Activated T-helper 9 cell treated with anti-CD3 and anti-CD28 coated beads, Interleukin-2, amount 50 U/mL, for 16 hours (primary cell): ENCODE data around the gene PRKCA.
"Not testable (repeated sequence)": the region's sequence is repeated elsewhere in the genome, so short reads cannot be mapped to it uniquely, and the experiment has no call there.

ENCODE experiments used
- DNase-seq: peaks from one replicate; pipeline ENCODE4 v3.0.0-alpha.2; 2020; ENCODE audit warnings: low read depth

PRKCA gene

DNA sequence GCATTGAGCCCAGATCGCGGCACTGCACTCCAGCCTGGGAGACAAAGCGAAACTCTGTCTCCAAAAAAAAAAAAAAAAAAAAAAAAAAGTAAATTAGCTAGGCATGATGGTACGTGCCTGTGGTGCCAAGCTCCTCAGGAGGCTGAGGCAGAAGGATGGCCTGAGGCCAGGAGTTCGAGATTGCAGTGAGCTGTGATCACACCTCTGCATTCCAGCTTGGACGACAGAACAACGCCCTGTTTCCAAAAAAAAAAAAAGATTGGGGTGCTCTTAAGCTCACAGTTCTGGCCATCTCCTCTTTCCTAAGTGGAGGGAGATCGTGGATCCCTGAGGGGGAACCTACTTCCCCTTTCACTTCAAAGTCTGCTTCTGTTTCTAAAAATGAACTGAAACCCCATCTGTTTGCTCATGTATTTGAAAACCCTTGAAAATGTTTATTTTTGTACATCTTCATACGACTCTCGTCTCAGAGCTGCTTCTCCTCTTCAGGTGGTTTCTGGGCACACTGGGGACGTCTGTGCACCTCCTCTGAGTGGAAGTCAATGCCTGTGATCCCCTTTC is 138.8 kb downstream of the PRKCA start:
- DNase-seq = no peak

GRCh38 chr17:66443166-66443565 is 140.8 kb downstream of the PRKCA start:
- no peak for DNase-seq

GRCh38 chr17:66443606-66444005 is 141.2 kb downstream of the PRKCA start:
- DNase-seq = no peak

- DNase-seq = no peak
Measured at GRCh38 chr17:66444031-66444430, 141.6 kb downstream of the PRKCA start.

GRCh38 chr17:66445229-66445628 is 142.8 kb downstream of the PRKCA start:
- no peak for DNase-seq

GRCh38 chr17:66446419-66446818 is 144.0 kb downstream of the PRKCA start:
- no peak for DNase-seq

DNA sequence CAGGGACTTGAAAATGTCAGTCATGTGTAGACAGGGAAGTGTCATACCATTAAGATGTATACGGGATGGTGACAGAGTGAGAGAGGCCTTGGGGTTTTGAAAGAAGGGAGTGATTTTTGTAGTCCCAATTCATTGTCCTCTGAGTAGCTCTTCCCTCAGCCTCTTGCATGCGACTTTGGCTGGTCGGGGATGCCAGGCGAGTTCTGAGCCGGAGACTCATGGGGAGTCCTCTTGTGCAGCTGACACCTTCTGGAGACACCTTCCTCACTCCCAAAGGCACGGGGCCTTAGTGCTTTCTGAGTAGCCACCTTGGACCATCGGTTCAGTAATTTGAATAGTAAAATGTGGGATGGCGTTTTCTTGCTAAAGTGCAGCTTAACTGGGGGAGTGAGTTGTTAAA is 144.7 kb downstream of the PRKCA start:
- DNase-seq = no peak

- no peak for DNase-seq
Measured at GRCh38 chr17:66448026-66448639, 145.7 kb downstream of the PRKCA start.

GRCh38 chr17:66449418-66449977 is 147.1 kb downstream of the PRKCA start:
- no peak for DNase-seq

- no peak for DNase-seq
Measured at GRCh38 chr17:66450008-66450851, 147.8 kb downstream of the PRKCA start.

- no peak for DNase-seq
Measured at GRCh38 chr17:66450852-66451158, 148.4 kb downstream of the PRKCA start.

- no peak for DNase-seq
Measured at GRCh38 chr17:66451188-66452149, 149.1 kb downstream of the PRKCA start.

DNA sequence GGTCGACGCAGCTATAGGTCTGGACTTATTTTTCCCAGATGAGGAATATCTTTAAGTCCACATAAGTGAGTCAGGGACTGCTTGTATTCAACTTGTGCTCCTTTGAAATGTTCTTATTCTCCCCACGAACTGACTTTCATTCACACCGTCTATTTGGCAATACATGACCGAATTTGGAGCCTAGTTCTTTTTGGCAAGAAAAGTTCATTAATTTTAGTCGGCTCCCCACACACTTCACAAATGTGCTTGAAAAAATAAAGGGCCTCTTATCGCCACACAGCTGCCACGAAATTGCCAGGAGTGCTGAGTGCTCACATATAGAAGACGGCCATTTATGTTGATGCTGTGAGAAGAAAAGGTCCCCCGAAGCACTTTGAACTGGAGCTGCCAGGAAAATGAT is 152.6 kb downstream of the PRKCA start:
- no peak for DNase-seq

DNA sequence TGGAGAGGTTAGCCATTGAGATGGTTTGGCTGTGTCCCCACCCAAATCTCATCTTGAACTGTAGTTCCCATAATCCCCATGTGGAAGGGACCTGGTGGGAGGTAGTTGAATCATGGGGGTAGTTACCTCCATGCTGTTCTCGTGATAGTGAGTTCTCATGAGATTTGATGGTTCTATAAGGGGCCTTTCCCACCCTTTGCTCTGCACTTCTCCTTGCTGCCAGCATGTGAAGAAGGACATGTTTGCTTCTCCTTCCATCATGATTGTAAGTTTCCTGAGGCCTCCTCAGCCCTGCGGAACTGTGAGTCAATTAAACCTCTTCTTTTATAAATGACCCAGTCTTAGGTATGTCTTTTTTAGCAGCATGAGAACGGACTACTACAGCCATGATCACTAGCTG is 155.1 kb downstream of the PRKCA start:
- not testable (repeated sequence) for DNase-seq

DNA sequence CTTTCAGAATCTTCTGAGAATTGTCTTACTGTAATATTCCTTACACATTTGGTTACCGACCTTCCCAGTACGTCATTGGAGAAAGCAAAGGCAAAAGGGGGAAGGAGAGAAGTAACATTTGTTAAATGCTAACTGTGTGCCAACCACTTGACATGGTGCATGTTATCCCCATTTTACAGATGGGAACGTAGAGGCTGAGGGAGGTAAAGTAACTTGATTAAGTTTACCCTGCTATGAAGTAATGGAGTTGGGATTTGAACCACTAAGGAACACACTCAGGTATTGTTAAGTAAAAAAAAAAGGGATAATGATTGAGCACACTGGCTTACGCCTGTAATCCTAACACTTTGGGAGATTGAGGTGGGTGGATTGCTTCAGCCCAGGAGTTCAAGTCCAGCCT is 156.4 kb downstream of the PRKCA start:
- no peak for DNase-seq

GRCh38 chr17:66459811-66460270 is 157.4 kb downstream of the PRKCA start:
- no peak for DNase-seq

GRCh38 chr17:66460558-66460957 is 158.1 kb downstream of the PRKCA start:
- no peak for DNase-seq

DNA sequence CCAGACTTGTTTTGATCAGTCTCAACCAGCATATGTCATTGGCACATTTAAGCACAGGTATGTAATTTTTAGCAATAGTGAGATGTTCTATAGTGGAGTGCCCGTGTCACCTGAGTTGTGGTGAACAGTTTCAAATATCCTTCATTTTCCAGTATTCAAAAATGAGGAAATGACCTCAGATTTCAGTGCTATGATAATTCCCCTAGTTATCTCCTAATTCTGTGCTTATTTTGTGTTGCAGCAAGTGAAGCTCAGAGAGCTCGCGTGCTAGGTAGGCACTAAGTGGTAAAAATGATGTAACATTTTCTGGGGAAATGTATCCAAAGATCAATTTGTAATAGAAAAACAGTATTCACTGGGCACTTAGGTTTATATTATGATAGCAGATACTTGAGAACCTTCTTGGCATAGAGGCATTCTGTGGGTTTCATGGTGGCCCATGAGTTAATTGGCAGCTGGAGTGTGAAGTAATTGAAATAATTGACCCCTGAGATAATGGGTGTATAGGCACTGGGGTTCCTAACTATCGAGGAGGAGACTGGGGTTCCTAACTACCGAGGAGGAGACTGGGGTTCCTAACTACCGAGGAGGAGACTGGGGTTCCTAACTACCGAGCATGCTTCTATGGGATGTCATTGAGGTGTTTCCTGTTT is 159.1 kb downstream of the PRKCA start:
- DNase-seq = no peak

DNA sequence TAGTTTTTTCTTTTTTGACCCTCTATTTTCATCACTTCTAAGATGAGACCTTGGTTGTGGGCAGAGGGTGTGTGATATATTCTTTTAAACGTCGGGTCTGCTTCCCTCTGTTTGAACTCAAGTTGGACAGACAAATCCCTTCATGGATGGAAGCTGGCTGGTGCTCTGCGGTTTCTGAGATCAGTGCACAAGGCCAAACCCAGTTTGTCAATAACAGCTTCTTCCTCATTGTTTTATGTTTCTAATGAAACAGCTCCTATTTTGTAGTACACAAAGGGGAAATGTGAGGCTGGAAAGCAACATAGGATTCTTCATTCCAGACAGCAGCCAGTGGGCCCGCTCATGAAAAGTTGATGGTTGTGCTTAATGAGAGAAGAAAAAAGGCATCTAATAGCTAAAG is 159.6 kb downstream of the PRKCA start:
- no peak for DNase-seq

DNA sequence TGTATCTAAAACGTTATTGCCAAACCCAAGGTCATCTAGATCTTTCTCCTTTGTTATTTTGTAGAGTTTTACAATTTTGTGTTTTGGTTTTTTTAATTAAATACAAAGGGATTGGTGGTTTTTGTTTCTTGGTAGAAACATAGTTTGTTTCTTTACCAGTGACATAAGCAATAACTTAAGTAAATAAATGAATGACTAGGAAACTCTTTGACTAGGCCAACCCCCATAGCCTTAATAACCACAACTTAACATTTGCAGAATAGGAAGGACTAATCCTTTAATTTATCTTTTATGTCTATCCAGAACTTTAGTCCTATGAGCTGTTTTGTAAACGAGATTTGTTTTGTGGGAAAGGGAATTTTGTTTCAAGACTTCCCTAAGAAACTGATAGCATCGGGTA is 162.5 kb downstream of the PRKCA start:
- DNase-seq = no peak

DNA sequence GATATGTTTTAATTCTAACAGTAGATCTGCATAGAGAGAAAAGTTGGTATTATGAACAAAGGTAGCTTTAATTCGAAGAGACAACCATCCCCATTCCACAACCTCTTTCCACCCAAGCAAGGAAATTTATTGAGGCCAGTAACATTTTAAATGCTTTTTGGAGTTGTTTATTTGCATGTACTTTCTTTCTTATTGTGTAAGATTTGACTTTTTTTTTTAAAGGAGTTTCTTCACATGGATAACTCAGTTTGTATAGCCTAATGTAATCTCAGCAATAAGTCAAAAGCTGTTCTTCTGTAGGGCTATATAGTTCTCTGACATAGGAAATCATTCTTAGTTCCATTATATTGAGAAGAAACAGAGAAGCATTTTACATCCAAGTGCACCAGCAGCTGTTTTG is 163.3 kb downstream of the PRKCA start:
- DNase-seq = no peak
